HG03066 (cell line): ENCODE data around the gene FHIT.

Experiments
- ATAC-seq: cut with Tn5 transposase; IDR thresholded peaks from one replicate; pipeline ENCODE4 v1.9.1; 2021; ENCODE audit warnings: low read depth; ENCODE audit not compliant: unreplicated experiment

Gene FHIT

GRCh38 chr3:59777667-59778077 is 1473.6 kb downstream of the FHIT start:
- ATAC-seq = no peak

GRCh38 chr3:59777066-59777465 is 1474.2 kb downstream of the FHIT start:
- ATAC-seq = no peak

GRCh38 chr3:59775761-59776325 is 1475.4 kb downstream of the FHIT start:
- ATAC-seq = no peak

- no peak for ATAC-seq
These were observed 1476.1 kb downstream of the FHIT start for GRCh38 chr3:59775106-59775505.

- ATAC-seq = no peak
These were observed 1476.6 kb downstream of the FHIT start for GRCh38 chr3:59774634-59775033.

- ATAC-seq = no peak
These were observed 1477.3 kb downstream of the FHIT start for GRCh38 chr3:59774000-59774399.

- ATAC-seq = no peak
These were observed 1478.5 kb downstream of the FHIT start for GRCh38 chr3:59772416-59773408.

- no peak for ATAC-seq
These were observed 1479.5 kb downstream of the FHIT start for GRCh38 chr3:59771768-59772181.

- no peak for ATAC-seq
These were observed 1482.0 kb downstream of the FHIT start for GRCh38 chr3:59769127-59769750.

GRCh38 chr3:59766200-59766872 is 1484.9 kb downstream of the FHIT start:
- no peak for ATAC-seq

GRCh38 chr3:59764171-59764570 is 1487.1 kb downstream of the FHIT start:
- no peak for ATAC-seq

GRCh38 chr3:59762941-59763340 is 1488.3 kb downstream of the FHIT start:
- no peak for ATAC-seq

GRCh38 chr3:59759298-59760031 is 1491.8 kb downstream of the FHIT start:
- no peak for ATAC-seq

- no peak for ATAC-seq
These were observed 1492.6 kb downstream of the FHIT start for GRCh38 chr3:59758672-59759071.

- ATAC-seq = no peak
These were observed 1494.3 kb downstream of the FHIT start for GRCh38 chr3:59756934-59757333.

- ATAC-seq = no peak
These were observed 1496.7 kb downstream of the FHIT start for GRCh38 chr3:59754456-59755129.

GRCh38 chr3:59753808-59754450 is 1497.3 kb downstream of the FHIT start:
- no peak for ATAC-seq

GRCh38 chr3:59752925-59753324 is 1498.3 kb downstream of the FHIT start:
- no peak for ATAC-seq

- no peak for ATAC-seq
These were observed 1499.6 kb downstream of the FHIT start for GRCh38 chr3:59751606-59752005.
